Kidney epithelial cell (primary cell): Measurements from ENCODE around the gene ATOSB. TPM values are rescaled to one million over a fixed set of nuclear protein-coding genes. Genes with fewer than 3 reads are reported as not detected.

ENCODE experiments used
- DNase-seq: peaks from one replicate; pipeline ENCODE4 v3.0.0-alpha.2; 2010; ENCODE audit warnings: low read depth
- H3K27me3 ChIP-seq: 2 replicates; pipeline ENCODE4 v1.6.0; 2011; ENCODE audit warnings: low read length; ENCODE audit not compliant: control insufficient read depth, insufficient read depth
- H3K36me3 ChIP-seq: 2 replicates; pipeline ENCODE4 v1.5.1; 2011; ENCODE audit warnings: low read length; ENCODE audit not compliant: control insufficient read depth, insufficient read depth
- H3K4me3 ChIP-seq: 2 replicates; pipeline ENCODE4 v1.5.1; 2011; ENCODE audit warnings: low read depth, mild to moderate bottlenecking, control low read depth, low read length
- CTCF ChIP-seq: IDR thresholded peaks from 2 replicates; pipeline ENCODE4 v1.5.1; 2011; ENCODE audit warnings: mild to moderate bottlenecking, moderate library complexity, low read length, control low read depth, inconsistent platforms; ENCODE audit not compliant: insufficient read depth, poor library complexity, severe bottlenecking
- total RNA-seq: library from RNA; depleted of rRNA; stranded (reverse); fragments of >200 nt; gene quantifications from 2 replicates; pipeline ENCODE4 v1.2.3, GENCODE V29; 2015

Gene ATOSB
- total RNA-seq, 1 donor from 2014 or later: 37.1 TPM

DNA sequence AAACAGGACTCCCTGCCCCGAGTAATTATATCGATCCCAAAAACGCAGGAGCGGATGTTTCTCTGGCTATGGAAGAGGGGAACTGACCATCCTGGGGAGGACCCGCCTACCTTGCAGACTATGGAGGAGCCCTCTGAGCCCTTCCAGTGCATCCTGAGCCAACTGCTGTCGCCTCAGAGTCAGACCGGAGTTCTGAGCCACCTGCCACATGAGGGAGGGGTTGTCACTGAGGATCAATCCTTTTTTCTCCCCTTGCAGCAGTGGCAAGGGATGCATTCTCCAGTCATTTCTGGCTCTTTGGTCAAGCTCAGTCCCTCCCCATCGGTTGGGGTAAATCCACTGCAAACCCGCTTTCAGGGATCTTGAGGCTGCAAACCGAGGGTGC lies 36.6 kb downstream of the ATOSB start:
- no peak for TF ChIP-seq CTCF
- no peak for DNase-seq
- H3K36me3 ChIP-seq: no peaks in the 10 kb centered on the region
- H3K4me3 ChIP-seq: peak overlapping the region; percentile 66
- no peaks in the 10 kb centered on the region for H3K27me3 ChIP-seq

DNA sequence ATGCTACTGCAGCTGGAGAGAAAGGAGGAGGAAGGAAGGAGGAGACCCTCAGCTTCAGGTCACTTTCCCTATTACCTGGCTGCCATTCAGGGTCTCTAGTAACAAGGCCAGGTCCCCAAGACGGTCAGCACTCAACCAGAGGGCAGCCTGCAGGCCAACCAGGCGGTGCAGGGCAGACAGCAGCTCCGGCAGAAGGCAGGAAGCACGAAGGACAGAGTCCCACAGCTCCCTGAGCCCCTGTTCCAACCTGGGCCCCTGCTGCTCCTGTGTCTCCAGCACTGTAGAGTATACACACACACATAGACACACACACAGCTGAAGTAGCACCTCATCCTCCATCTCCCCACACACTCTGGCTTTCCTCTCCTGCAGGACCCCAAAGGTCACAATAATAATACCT lies 37.6 kb downstream of the ATOSB start:
- Histone ChIP-seq H3K27me3 (no peaks in the 10 kb centered on the region), H3K4me3 (no peak overlapping the region), H3K36me3 (no peaks in the 10 kb centered on the region)
- no peak for TF ChIP-seq CTCF
- DNase-seq: no peak

DNA sequence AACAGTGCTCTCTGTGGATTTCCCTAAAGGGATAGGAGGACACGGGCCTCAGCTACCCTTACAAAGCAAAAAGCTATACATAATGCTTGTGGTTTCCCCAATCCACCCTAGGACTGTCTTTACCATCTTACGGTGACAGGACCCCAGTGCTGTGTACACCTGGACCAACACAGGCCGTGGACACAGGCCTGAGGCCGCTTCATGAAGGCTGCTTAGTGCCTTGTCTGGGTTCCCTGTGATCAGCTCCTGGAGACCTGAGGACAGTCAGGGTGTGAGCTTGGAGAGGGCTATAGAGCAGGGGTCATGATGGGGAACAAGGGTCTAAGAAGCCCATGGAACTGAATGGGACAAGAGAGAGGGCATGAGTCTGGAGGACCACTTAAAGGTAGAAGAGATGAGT lies 38.8 kb downstream of the ATOSB start:
- Histone ChIP-seq H3K27me3 (no peaks in the 10 kb centered on the region), H3K36me3 (no peaks in the 10 kb centered on the region), H3K4me3 (no peak overlapping the region)
- no peak for TF ChIP-seq CTCF
- no peak for DNase-seq

- no peaks in the 10 kb centered on the region for H3K27me3 ChIP-seq
- peaks cover under 1% of the 10 kb centered on the region for H3K36me3 ChIP-seq
- H3K4me3 ChIP-seq: no peak overlapping the region
- no peak for TF ChIP-seq CTCF
- no peak for DNase-seq
Observed at GRCh38 chr9:35075358-35075757, 40.3 kb downstream of the ATOSB start.

DNA sequence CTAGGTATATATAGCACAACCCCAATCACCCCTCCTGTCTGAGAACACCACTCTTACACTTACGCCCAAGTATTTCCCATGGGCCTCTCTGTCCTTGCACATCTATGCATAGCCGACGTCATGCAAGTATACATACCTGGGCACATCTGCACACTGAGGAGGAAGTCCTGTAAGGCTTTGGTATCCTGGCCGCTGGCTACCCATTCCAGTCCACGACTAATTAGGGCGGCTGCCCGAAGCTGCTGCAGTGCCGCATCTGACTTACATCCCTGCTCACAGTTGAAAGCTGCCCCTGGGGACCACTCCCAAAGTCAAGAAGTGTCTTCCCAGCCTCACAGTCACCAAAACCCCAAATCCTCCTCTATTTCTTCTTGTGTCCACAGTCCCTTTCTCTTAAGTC lies 40.9 kb downstream of the ATOSB start:
- no peak overlapping the region for H3K4me3 ChIP-seq
- H3K36me3 ChIP-seq: peaks cover 1% of the 10 kb centered on the region

More for the DNA sequence above, 40.9 kb downstream of the ATOSB start:
- DNase-seq: no peak
- H3K27me3 ChIP-seq: no peaks in the 10 kb centered on the region
- TF ChIP-seq CTCF: no peak
